H9 (cell line): ENCODE data around the gene RAP1GAP2. TPM values are rescaled to one million over a fixed set of nuclear protein-coding genes. Genes with fewer than 3 reads are reported as not detected.

Source experiments
- DNase-seq: peaks from one replicate; pipeline ENCODE4 v3.0.0-alpha.2; 2017
- H2AFZ ChIP-seq: one replicate; pipeline ENCODE4 v1.6.1; 2013; ENCODE audit warnings: mild to moderate bottlenecking, low read length, control low read depth, moderate library complexity
- H2AK5ac ChIP-seq: 2 replicates; pipeline ENCODE4 v1.6.1; 2013; ENCODE audit warnings: low read length, control low read depth, mixed read lengths; ENCODE audit not compliant: insufficient read length
- H2BK120ac ChIP-seq: one replicate; pipeline ENCODE4 v1.6.1; 2013; ENCODE audit warnings: low read depth, mild to moderate bottlenecking, low read length, control low read depth, inconsistent platforms; ENCODE audit not compliant: poor library complexity, severe bottlenecking
- H2BK12ac ChIP-seq: 2 replicates; pipeline ENCODE4 v1.6.1; 2013; ENCODE audit warnings: low read length, control low read depth, mixed read lengths, low read depth; ENCODE audit not compliant: insufficient read length
- H2BK15ac ChIP-seq: 2 replicates; pipeline ENCODE4 v1.6.1; 2013; ENCODE audit warnings: low read depth, low read length, control low read depth
- H2BK20ac ChIP-seq: one replicate; pipeline ENCODE4 v1.6.1; 2013; ENCODE audit warnings: low read depth, mild to moderate bottlenecking, low read length, control low read depth, inconsistent platforms; ENCODE audit not compliant: poor library complexity, severe bottlenecking
- H2BK5ac ChIP-seq: 2 replicates; pipeline ENCODE4 v1.6.1; 2013; ENCODE audit warnings: low read length, control low read depth, mixed read lengths; ENCODE audit not compliant: insufficient read length
- H3K14ac ChIP-seq: 2 replicates; pipeline ENCODE4 v1.6.1; 2013; ENCODE audit warnings: low read length, control low read depth; ENCODE audit not compliant: insufficient read depth
- H3K18ac ChIP-seq: 2 replicates; pipeline ENCODE4 v1.6.1; 2013; ENCODE audit warnings: low read depth, mild to moderate bottlenecking, mixed read lengths, low read length, control low read depth; ENCODE audit not compliant: insufficient read length
- H3K23ac ChIP-seq: 2 replicates; pipeline ENCODE4 v1.6.1; 2013; ENCODE audit warnings: low read length, control low read depth, mixed read lengths, low read depth; ENCODE audit not compliant: insufficient read length
- H3K23me2 ChIP-seq: 2 replicates; pipeline ENCODE4 v1.6.1; 2013; ENCODE audit warnings: low read depth, mild to moderate bottlenecking, mixed read lengths, low read length, control low read depth; ENCODE audit not compliant: insufficient read length, poor library complexity, severe bottlenecking
- H3K27ac ChIP-seq: 2 replicates; pipeline ENCODE4 v1.5.1; 2013; ENCODE audit warnings: low read length, control low read depth, mixed read lengths, low read depth; ENCODE audit not compliant: insufficient read length
- H3K27me3 ChIP-seq: 2 replicates; pipeline ENCODE4 v1.6.1; 2013; ENCODE audit warnings: low read length, control low read depth, inconsistent platforms; ENCODE audit not compliant: insufficient read depth
- H3K4ac ChIP-seq: 2 replicates; pipeline ENCODE4 v1.6.1; 2013; ENCODE audit warnings: low read depth, mild to moderate bottlenecking, control low read depth, inconsistent platforms, low read length, moderate library complexity
- H3K4me1 ChIP-seq: 2 replicates; pipeline ENCODE4 v1.6.1; 2013; ENCODE audit warnings: low read length, control low read depth, inconsistent platforms; ENCODE audit not compliant: insufficient read depth
- H3K4me2 ChIP-seq: 2 replicates; pipeline ENCODE4 v1.6.1; 2013; ENCODE audit warnings: low read length, control low read depth, mixed read lengths; ENCODE audit not compliant: insufficient read length, insufficient read depth
- H3K56ac ChIP-seq: 2 replicates; pipeline ENCODE4 v1.6.1; 2013; ENCODE audit warnings: low read depth, mild to moderate bottlenecking, mixed read lengths, low read length, control low read depth; ENCODE audit not compliant: insufficient read length
- H3K79me1 ChIP-seq: 2 replicates; pipeline ENCODE4 v1.6.1; 2013; ENCODE audit warnings: low read depth, mild to moderate bottlenecking, moderate library complexity, low read length, control low read depth, inconsistent platforms; ENCODE audit not compliant: insufficient read depth, poor library complexity, severe bottlenecking
- H3K79me2 ChIP-seq: 2 replicates; pipeline ENCODE4 v1.6.1; 2013; ENCODE audit warnings: low read length, control low read depth, inconsistent platforms; ENCODE audit not compliant: insufficient read depth
- H3K9ac ChIP-seq: 2 replicates; pipeline ENCODE4 v1.6.1; 2013; ENCODE audit warnings: low read length, control low read depth, mixed read lengths; ENCODE audit not compliant: insufficient read length; ENCODE audit errors: extremely low read depth
- H3K9me3 ChIP-seq: one replicate; pipeline ENCODE4 v1.6.1; 2013; ENCODE audit warnings: low read depth, low read length, inconsistent platforms; ENCODE audit not compliant: control insufficient read depth
- H3T11ph ChIP-seq: one replicate; pipeline ENCODE4 v1.6.1; 2013; ENCODE audit warnings: mild to moderate bottlenecking, low read length, control low read depth, inconsistent platforms
- H4K20me1 ChIP-seq: one replicate; pipeline ENCODE4 v1.6.1; 2013; ENCODE audit not compliant: control insufficient read depth, insufficient read length, insufficient read depth
- H4K5ac ChIP-seq: 2 replicates; pipeline ENCODE4 v1.6.1; 2013; ENCODE audit warnings: low read depth, mild to moderate bottlenecking, mixed read lengths, low read length, control low read depth; ENCODE audit not compliant: insufficient read length
- H4K8ac ChIP-seq: replicated peaks from 2 replicates; pipeline ENCODE4 v1.6.1; 2013; ENCODE audit warnings: low read length, control low read depth, mixed read lengths, low read depth; ENCODE audit not compliant: insufficient read length
- H4K91ac ChIP-seq: 2 replicates; pipeline ENCODE4 v1.6.1; 2013; ENCODE audit warnings: low read depth, mild to moderate bottlenecking, moderate library complexity, mixed read lengths, low read length, control low read depth; ENCODE audit not compliant: insufficient read length
- H3K27ac Mint-ChIP-seq, 3 experiments: 2 replicates in 2 of 3; 3 replicates in 1 of 3; pipeline ENCODE4 v1.8.0; 2020 to 2021; ENCODE audit warnings: mixed read lengths in 3 of 3, mild to moderate bottlenecking in 1 of 3, moderate library complexity in 1 of 3
- H3K27me3 Mint-ChIP-seq: 2 replicates; pipeline ENCODE4 v1.8.0; 2021; ENCODE audit warnings: low read depth, mild to moderate bottlenecking, moderate library complexity, mixed read lengths
- H3K36me3 Mint-ChIP-seq, 3 experiments: 2 replicates in 2 of 3; 3 replicates in 1 of 3; pipeline ENCODE4 v1.8.0; 2020 to 2021; ENCODE audit warnings: low read depth in 3 of 3, mixed read lengths in 3 of 3; ENCODE audit not compliant: insufficient read depth in 1 of 3
- H3K4me1 Mint-ChIP-seq, 2 experiments: 2 replicates each; pipeline ENCODE4 v1.8.0; 2020; ENCODE audit warnings: mixed read lengths in 2 of 2
- H3K4me3 Mint-ChIP-seq, 2 experiments: 2 replicates in 1 of 2; 3 replicates in 1 of 2; pipeline ENCODE4 v1.8.0; 2020 to 2021; ENCODE audit warnings: mild to moderate bottlenecking in 2 of 2, mixed read lengths in 2 of 2, moderate library complexity in 1 of 2
- H3K9me3 Mint-ChIP-seq, 2 experiments: 2 replicates in 1 of 2; 3 replicates in 1 of 2; pipeline ENCODE4 v1.8.0; 2020; ENCODE audit warnings: mild to moderate bottlenecking in 2 of 2, mixed read lengths in 2 of 2, moderate library complexity in 1 of 2
- WGBS: extraction: QIAGEN DNeasy Blood & Tissue Kit; methylation state at CpG from one replicate; pipeline ENCODE4 v1.1.7; 2013; ENCODE audit warnings: missing lambda C conversion rate, low lambda C conversion rate, mixed read lengths; ENCODE audit not compliant: insufficient read length; ENCODE audit errors: extremely low coverage; 5-methylcytosine and 5-hydroxymethylcytosine counted together
- total RNA-seq: library from RNA; stranded (reverse); gene quantifications from 2 replicates; pipeline ENCODE4 v1.2.1, GENCODE V29; 2021
- TF ChIP-seq, protein P1 (sequence below): fragments of 200-600 bp; sonication (generic); conservative IDR thresholded peaks from 3 replicates; pipeline ENCODE4 v1.8.0; 2021; ENCODE audit warnings: antibody characterized with exemption, mild to moderate bottlenecking

The RAP1GAP2 gene
- total RNA-seq, 1 experiment from 2014 or later, result 33.8 TPM

- Histone ChIP-seq H2BK15ac (no peak overlapping the region), H4K8ac (no peak overlapping the region), H3K14ac (0 out of 2 replicates have a peak overlapping the region, but pooled peaks have one; percentile 16), H3K9ac (no peak overlapping the region), H2BK20ac (no peak overlapping the region), H4K91ac (no peak overlapping the region), H3K56ac (no peak overlapping the region), H3T11ph (no peak overlapping the region), H3K23ac (no peak overlapping the region), H2BK12ac (no peak overlapping the region), H3K9me3 (no peaks in the 10 kb centered on the region), H4K5ac (no peak overlapping the region), H2BK5ac (no peak overlapping the region), H3K23me2 (peaks cover 4% of the 10 kb centered on the region), H3K79me1 (no peaks in the 10 kb centered on the region), H3K27ac (no peak overlapping the region), H2AK5ac (no peak overlapping the region), H3K4ac (no peak overlapping the region), H4K20me1 (no peaks in the 10 kb centered on the region), H3K79me2 (no peaks in the 10 kb centered on the region), H3K27me3 (no peaks in the 10 kb centered on the region), H3K18ac (no peak overlapping the region), H3K4me1 (no peaks in the 10 kb centered on the region), H3K4me2 (no peak overlapping the region), H2AFZ (no peak overlapping the region), H2BK120ac (no peak overlapping the region)
- Mint-ChIP-seq H3K27ac (no peak overlapping the region), H3K4me3 (no peak overlapping the region), H3K36me3 (no peaks in the 10 kb centered on the region), H3K9me3 (no peaks in the 10 kb centered on the region; a peak in 1 of 5 replicates), H3K4me1 (peaks cover 7 to 21% of the 10 kb centered on the region in 2 experiments; a peak in 3 of 4 replicates), H3K27me3 (peaks cover 2% of the 10 kb centered on the region; the same call in 1 of the 2 replicates)
- TF ChIP-seq, protein P1, sequence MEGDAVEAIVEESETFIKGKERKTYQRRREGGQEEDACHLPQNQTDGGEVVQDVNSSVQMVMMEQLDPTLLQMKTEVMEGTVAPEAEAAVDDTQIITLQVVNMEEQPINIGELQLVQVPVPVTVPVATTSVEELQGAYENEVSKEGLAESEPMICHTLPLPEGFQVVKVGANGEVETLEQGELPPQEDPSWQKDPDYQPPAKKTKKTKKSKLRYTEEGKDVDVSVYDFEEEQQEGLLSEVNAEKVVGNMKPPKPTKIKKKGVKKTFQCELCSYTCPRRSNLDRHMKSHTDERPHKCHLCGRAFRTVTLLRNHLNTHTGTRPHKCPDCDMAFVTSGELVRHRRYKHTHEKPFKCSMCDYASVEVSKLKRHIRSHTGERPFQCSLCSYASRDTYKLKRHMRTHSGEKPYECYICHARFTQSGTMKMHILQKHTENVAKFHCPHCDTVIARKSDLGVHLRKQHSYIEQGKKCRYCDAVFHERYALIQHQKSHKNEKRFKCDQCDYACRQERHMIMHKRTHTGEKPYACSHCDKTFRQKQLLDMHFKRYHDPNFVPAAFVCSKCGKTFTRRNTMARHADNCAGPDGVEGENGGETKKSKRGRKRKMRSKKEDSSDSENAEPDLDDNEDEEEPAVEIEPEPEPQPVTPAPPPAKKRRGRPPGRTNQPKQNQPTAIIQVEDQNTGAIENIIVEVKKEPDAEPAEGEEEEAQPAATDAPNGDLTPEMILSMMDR, result no peak
- no CpG with 5 or more reads among the region's 6 CpGs for whole genome bisulfite sequencing
- DNase-seq, result no peak
Observed at GRCh38 chr17:2782055-2782454, 14.2 kb upstream of the RAP1GAP2 start.
